IMR-90 (cell line): ENCODE data around the gene LY9. TPM values are rescaled to one million over a fixed set of nuclear protein-coding genes. Genes with fewer than 3 reads are reported as not detected.

Experiments
- ATAC-seq: fragments of 200-7000 bp; cut with Tn5 transposase; 2 replicates; pipeline ENCODE4 v1.9.1; 2020; ENCODE audit warnings: low read depth, mild to moderate bottlenecking, moderate library complexity
- BruUV-seq: library from RNA; stranded (reverse); fragments of 400-500 nt; replicated peaks from 2 replicates; lab custom pipeline; 2021; lab: Mats Ljungman, UMichigan
- CTCF ChIA-PET: fragments of 300-600 bp; formaldehyde crosslinking; extraction: SDS; loops from one replicate; lab custom pipeline; 2021; ENCODE audit warnings: antibody characterized with exemption; lab: Yijun Ruan, JAX
- POLR2A ChIA-PET: fragments of 300-600 bp; sonication (Branson Sonifier 250); formaldehyde crosslinking; loops from one replicate; lab custom pipeline; 2022; ENCODE audit warnings: antibody characterized with exemption; ENCODE audit not compliant: unreplicated experiment; lab: Charles Lee
- DNase-seq: peaks from one replicate; pipeline ENCODE4 v3.0.0; 2013
- H2AFZ ChIP-seq: replicated peaks from 2 replicates; pipeline ENCODE3; 2013; ENCODE audit warnings: low read length, mild to moderate bottlenecking; ENCODE audit not compliant: poor library complexity
- H2AK5ac ChIP-seq: 2 replicates; pipeline ENCODE4 v1.6.1; 2013; ENCODE audit warnings: low read depth, low read length, inconsistent platforms
- H2AK9ac ChIP-seq: replicated peaks from 2 replicates; pipeline ENCODE3; 2013; ENCODE audit warnings: mild to moderate bottlenecking, low read depth, low read length, moderate library complexity; ENCODE audit not compliant: poor library complexity
- H2BK120ac ChIP-seq: 2 replicates; pipeline ENCODE4 v1.6.1; 2013; ENCODE audit warnings: low read depth, low read length, inconsistent platforms
- H2BK15ac ChIP-seq: 3 replicates; pipeline ENCODE4 v1.6.1; 2013; ENCODE audit warnings: low read depth, low read length, inconsistent platforms
- H2BK20ac ChIP-seq: 2 replicates; pipeline ENCODE4 v1.6.1; 2013; ENCODE audit warnings: low read depth, mild to moderate bottlenecking, inconsistent platforms, low read length, moderate library complexity
- H2BK5ac ChIP-seq: 2 replicates; pipeline ENCODE4 v1.6.1; 2013; ENCODE audit warnings: mild to moderate bottlenecking, low read depth, low read length, inconsistent platforms; ENCODE audit not compliant: poor library complexity, severe bottlenecking
- H3K14ac ChIP-seq: replicated peaks from 2 replicates; pipeline ENCODE4 v1.6.1; 2013; ENCODE audit warnings: low read depth, low read length, inconsistent platforms
- H3K18ac ChIP-seq: 2 replicates; pipeline ENCODE4 v1.6.1; 2013; ENCODE audit warnings: low read depth, low read length, control low read depth
- H3K23ac ChIP-seq: 2 replicates; pipeline ENCODE4 v1.6.1; 2013; ENCODE audit warnings: low read depth, low read length, inconsistent platforms
- H3K27ac ChIP-seq: 2 replicates; pipeline ENCODE4 v1.5.1; 2013; ENCODE audit warnings: mild to moderate bottlenecking, control low read depth, low read length; ENCODE audit not compliant: insufficient read depth
- H3K27me3 ChIP-seq: 2 replicates; pipeline ENCODE4 v1.6.1; 2013; ENCODE audit warnings: low read length; ENCODE audit not compliant: control insufficient read depth, insufficient read depth
- H3K36me3 ChIP-seq: 2 replicates; pipeline ENCODE4 v1.6.1; 2013; ENCODE audit warnings: low read length, mixed read lengths; ENCODE audit not compliant: control insufficient read depth, insufficient read depth
- H3K4ac ChIP-seq: 2 replicates; pipeline ENCODE4 v1.6.1; 2013; ENCODE audit warnings: low read depth, low read length, inconsistent platforms
- H3K4me1 ChIP-seq: 2 replicates; pipeline ENCODE4 v1.6.1; 2013; ENCODE audit warnings: low read length, mixed read lengths; ENCODE audit not compliant: control insufficient read depth, insufficient read depth
- H3K4me2 ChIP-seq: 2 replicates; pipeline ENCODE4 v1.6.1; 2013; ENCODE audit warnings: low read depth, mild to moderate bottlenecking, control low read depth, low read length, moderate library complexity
- H3K4me3 ChIP-seq: 2 replicates; pipeline ENCODE4 v1.5.1; 2013; ENCODE audit warnings: low read depth, mild to moderate bottlenecking, control low read depth, low read length, moderate library complexity; ENCODE audit not compliant: insufficient read depth
- H3K56ac ChIP-seq: 2 replicates; pipeline ENCODE4 v1.6.1; 2013; ENCODE audit warnings: low read length, inconsistent platforms; ENCODE audit not compliant: insufficient read depth; ENCODE audit errors: extremely low read depth
- H3K79me1 ChIP-seq, 2 experiments: 2 replicates each; pipeline ENCODE4 v1.6.1; 2013; ENCODE audit warnings: low read length in 2 of 2, inconsistent platforms in 1 of 2, low read depth in 1 of 2
- H3K9ac ChIP-seq: 2 replicates; pipeline ENCODE4 v1.6.1; 2013; ENCODE audit warnings: low read depth, low read length, control low read depth
- H3K9me1 ChIP-seq: 2 replicates; pipeline ENCODE4 v1.6.1; 2013; ENCODE audit warnings: low read length, inconsistent platforms; ENCODE audit not compliant: insufficient read depth
- H3K9me3 ChIP-seq: 2 replicates; pipeline ENCODE4 v1.6.1; 2013; ENCODE audit warnings: low read length; ENCODE audit not compliant: control insufficient read depth, insufficient read depth
- H4K20me1 ChIP-seq: 2 replicates; pipeline ENCODE4 v1.6.1; 2013; ENCODE audit warnings: low read length, inconsistent platforms; ENCODE audit not compliant: insufficient read depth
- H4K5ac ChIP-seq: 2 replicates; pipeline ENCODE4 v1.6.1; 2013; ENCODE audit warnings: mild to moderate bottlenecking, low read depth, low read length, control low read depth
- H4K8ac ChIP-seq, 2 experiments: 2 replicates each; pipeline ENCODE4 v1.6.1; 2013; ENCODE audit warnings: low read depth in 2 of 2, low read length in 2 of 2, control low read depth in 1 of 2, inconsistent platforms in 1 of 2
- H4K91ac ChIP-seq: 2 replicates; pipeline ENCODE4 v1.6.1; 2013; ENCODE audit warnings: low read depth, low read length, inconsistent platforms; ENCODE audit not compliant: insufficient read depth
- BHLHE40 ChIP-seq: fragments of 150-350 bp; IDR thresholded peaks from 2 replicates; pipeline ENCODE4 v1.6.1; 2016; ENCODE audit warnings: mild to moderate bottlenecking, low read depth, low read length
- FOS ChIP-seq: fragments of 150-350 bp; IDR thresholded peaks from 2 replicates; pipeline ENCODE4 v1.6.1; 2016; ENCODE audit warnings: low read depth, low read length
- NFE2L2 ChIP-seq: fragments of 150-350 bp; IDR thresholded peaks from 2 replicates; pipeline ENCODE4 v1.6.1; 2016; ENCODE audit warnings: low read depth, mild to moderate bottlenecking, low read length
- WGBS, 2 experiments: methylation state at CpG; one replicate each; pipeline versions ENCODE4 v1.1.5 to v1.1.7; 2013; ENCODE audit warnings: missing lambda C conversion rate in 2 of 2; ENCODE audit not compliant: insufficient read length in 1 of 2; ENCODE audit errors: extremely low coverage in 2 of 2; 5-methylcytosine and 5-hydroxymethylcytosine counted together
- dilution Hi-C: fragments of 300-500 bp; cut with HindIII; formaldehyde crosslinking; loops from one replicate; pipeline ENCODE4 v1.14.3; 2018; ENCODE audit warnings: low sequenced_read_pairs; ENCODE audit not compliant: unreplicated experiment
- in situ Hi-C: fragments of 300-500 bp; cut with MboI; formaldehyde crosslinking; loops from 3 replicates; pipeline ENCODE4 v1.14.3; 2019; ENCODE audit warnings: low sequenced_read_pairs, inconsistent platforms, mixed read lengths
- intact Hi-C: fragments of 100-400 bp; cut with micrococcal nuclease; formaldehyde crosslinking; loops from 2 replicates; pipeline ENCODE4 v1.10.0; 2022
- polyA plus RNA-seq, 3 experiments: library from polyadenylated mRNA; depleted of rRNA; stranded (reverse); fragments of >200 nt; gene quantifications; 2 replicates each; pipeline ENCODE4 v1.2.3, GENCODE V29; 2012; ENCODE audit warnings: low replicate concordance in 1 of 3
- total RNA-seq: library from RNA; depleted of rRNA; stranded (reverse); fragments of >200 nt; gene quantifications from 2 replicates; pipeline ENCODE4 v1.2.3, GENCODE V29; 2012
- TF ChIP-seq, protein P1 (sequence below): conservative IDR thresholded peaks from 2 replicates; pipeline ENCODE4 v1.5.1; 2012; ENCODE audit warnings: mild to moderate bottlenecking, low read depth, low read length, improper control_type of control experiment

LY9 gene
- total and polyA plus RNA-seq, 2 of the 4 experiments (the other 2 are of a cell fraction): not detected

DNA sequence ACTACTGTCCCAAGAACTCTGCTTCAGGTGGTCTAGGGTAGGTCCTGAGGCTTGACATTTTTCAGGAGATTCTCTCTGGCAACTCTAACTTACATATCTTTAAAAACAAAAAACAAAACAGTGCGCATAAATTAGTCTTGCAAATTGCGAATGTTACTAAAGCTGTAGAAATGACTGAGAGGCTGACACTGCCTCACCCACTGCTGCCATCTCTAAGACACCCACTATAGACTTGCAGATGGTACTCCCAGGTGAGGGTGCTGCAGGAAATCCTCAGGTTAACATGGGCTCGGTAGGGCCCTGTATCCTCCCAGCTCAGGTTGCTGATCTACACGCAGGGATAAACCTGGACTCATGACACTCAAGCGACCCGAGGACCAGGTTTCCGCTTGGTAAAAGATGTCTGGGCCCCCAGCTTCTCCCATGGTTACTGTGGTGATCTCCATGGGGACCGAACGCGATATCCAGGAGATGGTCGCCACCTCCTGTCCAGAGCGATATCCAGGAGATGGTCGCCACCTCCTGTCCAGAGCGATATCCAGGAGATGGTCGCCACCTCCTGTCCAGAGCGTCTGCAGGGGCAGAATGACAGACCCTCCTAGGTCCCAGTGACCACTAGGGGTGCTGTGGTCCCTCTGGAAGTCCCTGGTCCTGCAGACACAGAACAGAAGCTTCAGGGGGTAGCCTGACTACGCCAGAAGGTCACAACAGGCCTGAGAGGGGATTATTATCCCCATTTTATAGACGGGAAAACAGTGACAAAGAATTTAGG lies 16.2 kb upstream of the LY9 start:
- Histone ChIP-seq H3K4me3 (no peak overlapping the region), H3K14ac (no peak overlapping the region), H3K9me3 (no peaks in the 10 kb centered on the region), H4K91ac (no peak overlapping the region), H2BK20ac (no peak overlapping the region), H3K56ac (no peak overlapping the region), H2BK5ac (no peak overlapping the region), H2BK15ac (no peak overlapping the region), H2AK5ac (no peak overlapping the region), H2AFZ (no peak overlapping the region), H3K9me1 (no peaks in the 10 kb centered on the region), H3K18ac (no peak overlapping the region), H4K5ac (no peak overlapping the region), H3K23ac (no peak overlapping the region), H4K20me1 (no peaks in the 10 kb centered on the region), H3K4me2 (no peak overlapping the region), H3K79me1 (no peaks in the 10 kb centered on the region), H2BK120ac (no peak overlapping the region), H3K27me3 (no peaks in the 10 kb centered on the region), H3K9ac (no peak overlapping the region), H3K27ac (no peak overlapping the region), H4K8ac (no peak overlapping the region), H3K4ac (no peak overlapping the region), H3K36me3 (no peaks in the 10 kb centered on the region), H2AK9ac (no peak overlapping the region), H3K4me1 (no peaks in the 10 kb centered on the region)
- BruUV-seq: no TSS peak
- WGBS, 2 experiments: 76% methylated on average over 5 of the region's 18 CpGs; no CpG with 5 or more reads in 1 of the 2 experiments
- TF ChIP-seq NFE2L2 (no peak), BHLHE40 (no peak), FOS (no peak)
- TF ChIP-seq, protein P1, sequence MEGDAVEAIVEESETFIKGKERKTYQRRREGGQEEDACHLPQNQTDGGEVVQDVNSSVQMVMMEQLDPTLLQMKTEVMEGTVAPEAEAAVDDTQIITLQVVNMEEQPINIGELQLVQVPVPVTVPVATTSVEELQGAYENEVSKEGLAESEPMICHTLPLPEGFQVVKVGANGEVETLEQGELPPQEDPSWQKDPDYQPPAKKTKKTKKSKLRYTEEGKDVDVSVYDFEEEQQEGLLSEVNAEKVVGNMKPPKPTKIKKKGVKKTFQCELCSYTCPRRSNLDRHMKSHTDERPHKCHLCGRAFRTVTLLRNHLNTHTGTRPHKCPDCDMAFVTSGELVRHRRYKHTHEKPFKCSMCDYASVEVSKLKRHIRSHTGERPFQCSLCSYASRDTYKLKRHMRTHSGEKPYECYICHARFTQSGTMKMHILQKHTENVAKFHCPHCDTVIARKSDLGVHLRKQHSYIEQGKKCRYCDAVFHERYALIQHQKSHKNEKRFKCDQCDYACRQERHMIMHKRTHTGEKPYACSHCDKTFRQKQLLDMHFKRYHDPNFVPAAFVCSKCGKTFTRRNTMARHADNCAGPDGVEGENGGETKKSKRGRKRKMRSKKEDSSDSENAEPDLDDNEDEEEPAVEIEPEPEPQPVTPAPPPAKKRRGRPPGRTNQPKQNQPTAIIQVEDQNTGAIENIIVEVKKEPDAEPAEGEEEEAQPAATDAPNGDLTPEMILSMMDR: 0 out of 2 replicates have a peak, but pooled peaks have one; percentile 8
- in situ Hi-C loops (no loop called here), dilution Hi-C loops (no loop called here), intact Hi-C loops (no loop called here)
- no peak; the same call in 1 of the 2 replicates for ATAC-seq
- no peak for DNase-seq
- ChIA-PET POLR2A (no interaction called here), CTCF (interaction anchor here (0.8 kb wide), 1 partner anchor 11 kb away, joined by 3 read pairs; no protein-coding TSS in a partner anchor)
